ENCODE data around the gene SLC7A14.

DNA sequence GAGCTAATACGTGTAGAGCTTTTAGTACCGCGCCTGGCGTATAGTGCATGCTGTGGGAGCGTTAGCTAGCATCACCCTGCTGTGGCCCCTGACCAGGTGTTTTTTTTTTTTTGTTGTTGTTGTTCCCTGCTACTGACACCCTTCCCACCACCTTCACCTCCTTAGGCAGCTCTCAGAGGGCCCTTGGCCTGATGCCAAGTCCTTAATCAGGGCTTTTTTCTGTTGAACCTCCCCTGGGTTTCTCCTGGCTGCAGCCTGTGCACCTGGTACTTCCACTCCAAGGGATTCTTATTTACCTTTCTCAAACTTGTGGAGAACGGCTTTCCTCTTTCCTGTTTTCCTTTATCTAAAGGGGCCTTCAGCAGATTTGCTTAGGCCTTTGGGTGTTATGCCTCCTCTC lies 53.3 kb downstream of the SLC7A14 start:
- TF ChIP-seq, protein P1, sequence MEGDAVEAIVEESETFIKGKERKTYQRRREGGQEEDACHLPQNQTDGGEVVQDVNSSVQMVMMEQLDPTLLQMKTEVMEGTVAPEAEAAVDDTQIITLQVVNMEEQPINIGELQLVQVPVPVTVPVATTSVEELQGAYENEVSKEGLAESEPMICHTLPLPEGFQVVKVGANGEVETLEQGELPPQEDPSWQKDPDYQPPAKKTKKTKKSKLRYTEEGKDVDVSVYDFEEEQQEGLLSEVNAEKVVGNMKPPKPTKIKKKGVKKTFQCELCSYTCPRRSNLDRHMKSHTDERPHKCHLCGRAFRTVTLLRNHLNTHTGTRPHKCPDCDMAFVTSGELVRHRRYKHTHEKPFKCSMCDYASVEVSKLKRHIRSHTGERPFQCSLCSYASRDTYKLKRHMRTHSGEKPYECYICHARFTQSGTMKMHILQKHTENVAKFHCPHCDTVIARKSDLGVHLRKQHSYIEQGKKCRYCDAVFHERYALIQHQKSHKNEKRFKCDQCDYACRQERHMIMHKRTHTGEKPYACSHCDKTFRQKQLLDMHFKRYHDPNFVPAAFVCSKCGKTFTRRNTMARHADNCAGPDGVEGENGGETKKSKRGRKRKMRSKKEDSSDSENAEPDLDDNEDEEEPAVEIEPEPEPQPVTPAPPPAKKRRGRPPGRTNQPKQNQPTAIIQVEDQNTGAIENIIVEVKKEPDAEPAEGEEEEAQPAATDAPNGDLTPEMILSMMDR (IDR thresholded peaks at IDR 0.05; ENCODE audit: insufficient read depth, low read depth, low read length): no peak
- TF ChIP-seq EZH2 (IDR thresholded peaks at IDR 0.05; ENCODE audit: insufficient read depth, low read length): no peak
